Neuronal stem cell (in vitro differentiated cells): ENCODE measurements around the gene FAM53C.

Source experiments
- DNase-seq: peaks from one replicate; pipeline ENCODE4 v3.0.0-alpha.2; 2013; ENCODE audit warnings: low spot score
- H2AFZ ChIP-seq: one replicate; pipeline ENCODE4 v1.6.1; 2013; ENCODE audit warnings: mild to moderate bottlenecking, low read length, inconsistent platforms
- H2AK5ac ChIP-seq: 2 replicates; pipeline ENCODE4 v1.6.1; 2013; ENCODE audit warnings: low read depth, mild to moderate bottlenecking, inconsistent platforms, low read length, moderate library complexity, mixed read lengths
- H2BK120ac ChIP-seq: 2 replicates; pipeline ENCODE4 v1.6.1; 2013; ENCODE audit warnings: low read depth, mild to moderate bottlenecking, inconsistent platforms, low read length, moderate library complexity, mixed read lengths
- H2BK12ac ChIP-seq: one replicate; pipeline ENCODE4 v1.6.1; 2013; ENCODE audit warnings: low read length, inconsistent platforms
- H2BK15ac ChIP-seq: 2 replicates; pipeline ENCODE4 v1.6.1; 2013; ENCODE audit warnings: mild to moderate bottlenecking, low read length, inconsistent platforms, mixed read lengths
- H2BK5ac ChIP-seq: one replicate; pipeline ENCODE4 v1.6.1; 2013; ENCODE audit warnings: inconsistent platforms, mild to moderate bottlenecking, low read length, moderate library complexity
- H3K14ac ChIP-seq: one replicate; pipeline ENCODE4 v1.6.1; 2013; ENCODE audit warnings: low read length, inconsistent platforms
- H3K18ac ChIP-seq: 2 replicates; pipeline ENCODE4 v1.6.1; 2013; ENCODE audit warnings: low read length, inconsistent platforms
- H3K23ac ChIP-seq: 2 replicates; pipeline ENCODE4 v1.6.1; 2013; ENCODE audit warnings: low read depth, mild to moderate bottlenecking, mixed read lengths, low read length, inconsistent platforms; ENCODE audit not compliant: poor library complexity
- H3K27ac ChIP-seq: replicated peaks from 3 replicates; pipeline ENCODE4 v1.5.1; 2013; ENCODE audit warnings: low read length, inconsistent platforms
- H3K27me3 ChIP-seq, 3 experiments: 2 replicates each; pipeline ENCODE4 v1.6.1; 2013; ENCODE audit warnings: low read length in 3 of 3, mild to moderate bottlenecking in 2 of 3, inconsistent platforms in 1 of 3, low read depth in 1 of 3, mixed read lengths in 1 of 3, moderate library complexity in 1 of 3; ENCODE audit not compliant: control insufficient read depth in 3 of 3, insufficient read depth in 3 of 3
- H3K36me3 ChIP-seq, 2 donors: replicated peaks in 1 of 2; 2 replicates each; pipeline ENCODE4 v1.6.1; 2013; ENCODE audit warnings: low read length in 2 of 2; ENCODE audit not compliant: control insufficient read depth in 2 of 2, insufficient read depth in 2 of 2
- H3K4ac ChIP-seq: 2 replicates; pipeline ENCODE4 v1.6.1; 2013; ENCODE audit warnings: inconsistent platforms, mild to moderate bottlenecking, low read length, moderate library complexity
- H3K4me1 ChIP-seq, 2 donors: 1 replicate in 1 of 2; 2 replicates in 1 of 2; pipeline ENCODE4 v1.6.1; 2013; ENCODE audit warnings: low read length in 2 of 2, low read depth in 1 of 2; ENCODE audit not compliant: control insufficient read depth in 2 of 2, insufficient read depth in 1 of 2
- H3K4me2 ChIP-seq: one replicate; pipeline ENCODE4 v1.6.1; 2013; ENCODE audit warnings: mild to moderate bottlenecking, low read length, inconsistent platforms; ENCODE audit not compliant: insufficient read depth, poor library complexity, severe bottlenecking
- H3K4me3 ChIP-seq, 2 donors: 2 replicates each; pipeline ENCODE4 v1.5.1; 2013; ENCODE audit warnings: low read length in 2 of 2, mild to moderate bottlenecking in 2 of 2, inconsistent platforms in 1 of 2, moderate library complexity in 1 of 2
- H3K79me1 ChIP-seq: one replicate; pipeline ENCODE4 v1.6.1; 2013; ENCODE audit warnings: low read depth, mild to moderate bottlenecking, inconsistent platforms, low read length, moderate library complexity
- H3K9ac ChIP-seq: one replicate; pipeline ENCODE4 v1.6.1; 2013; ENCODE audit warnings: mild to moderate bottlenecking, low read depth, low read length, inconsistent platforms; ENCODE audit not compliant: poor library complexity
- H3K9me3 ChIP-seq, 2 donors: replicated peaks in 1 of 2; 2 replicates each; pipeline versions ENCODE3 to v1.6.1; 2013; ENCODE audit warnings: low read length in 2 of 2, mild to moderate bottlenecking in 2 of 2, inconsistent platforms in 1 of 2, low read depth in 1 of 2, mixed read lengths in 1 of 2, moderate library complexity in 1 of 2; ENCODE audit not compliant: control insufficient read depth in 2 of 2, insufficient read depth in 1 of 2
- H4K8ac ChIP-seq: one replicate; pipeline ENCODE4 v1.6.1; 2013; ENCODE audit warnings: low read depth, mild to moderate bottlenecking, inconsistent platforms, low read length, moderate library complexity
- H4K91ac ChIP-seq: one replicate; pipeline ENCODE4 v1.6.1; 2013; ENCODE audit warnings: low read length, low read depth, mild to moderate bottlenecking, inconsistent platforms; ENCODE audit not compliant: poor library complexity
- WGBS, 2 donors: extraction: QIAGEN DNeasy Blood & Tissue Kit; methylation state at CpG; one replicate each; pipeline ENCODE4 v1.1.7; 2013; ENCODE audit warnings: missing lambda C conversion rate in 2 of 2, mixed read lengths in 1 of 2; ENCODE audit not compliant: insufficient read length in 2 of 2, insufficient replicate concordance in 1 of 2; ENCODE audit errors: extremely low coverage in 2 of 2; 5-methylcytosine and 5-hydroxymethylcytosine counted together

The FAM53C gene

DNA sequence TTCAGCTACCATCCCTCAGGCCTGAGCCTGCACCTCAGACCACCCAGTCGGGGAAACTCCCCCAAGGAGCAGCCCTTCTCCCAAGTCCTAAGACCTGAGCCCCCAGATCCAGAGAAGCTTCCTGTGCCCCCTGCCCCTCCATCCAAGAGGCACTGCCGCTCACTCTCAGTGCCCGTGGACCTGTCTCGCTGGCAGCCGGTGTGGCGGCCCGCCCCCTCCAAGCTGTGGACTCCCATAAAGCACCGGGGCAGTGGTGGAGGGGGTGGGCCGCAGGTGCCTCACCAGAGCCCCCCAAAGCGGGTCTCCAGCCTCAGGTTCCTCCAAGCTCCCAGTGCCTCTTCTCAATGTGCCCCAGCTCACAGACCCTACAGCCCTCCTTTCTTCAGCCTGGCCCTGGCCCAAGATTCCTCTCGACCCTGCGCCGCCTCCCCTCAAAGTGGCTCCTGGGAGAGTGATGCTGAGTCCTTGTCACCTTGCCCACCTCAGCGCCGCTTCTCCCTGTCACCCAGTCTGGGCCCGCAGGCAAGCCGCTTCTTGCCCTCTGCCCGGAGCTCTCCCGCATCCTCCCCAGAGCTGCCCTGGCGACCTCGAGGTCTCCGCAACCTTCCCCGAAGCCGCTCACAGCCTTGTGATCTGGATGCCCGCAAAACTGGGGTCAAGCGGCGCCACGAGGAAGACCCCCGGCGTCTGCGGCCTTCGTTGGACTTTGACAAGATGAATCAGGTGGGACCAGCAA is 7.0 kb downstream of the FAM53C start:
- Histone ChIP-seq H3K14ac (no peak overlapping the region), H3K36me3 (peaks cover 57 to 96% of the 10 kb centered on the region in 2 donors), H2AK5ac (no peak overlapping the region), H2BK5ac (no peak overlapping the region), H3K9me3 (no peaks in the 10 kb centered on the region), H3K4ac (no peak overlapping the region), H2BK120ac (no peak overlapping the region), H2BK15ac (no peak overlapping the region), H4K8ac (no peak overlapping the region), H3K18ac (no peak overlapping the region), H2BK12ac (no peak overlapping the region), H3K23ac (no peak overlapping the region), H3K9ac (no peak overlapping the region), H4K91ac (no peak overlapping the region), H3K27ac (no peak overlapping the region), H3K27me3 (no peaks in the 10 kb centered on the region), H3K4me3 (no peak overlapping the region), H3K79me1 (peaks cover 2% of the 10 kb centered on the region), H2AFZ (no peak overlapping the region), H3K4me1 (no peaks in the 10 kb centered on the region), H3K4me2 (no peak overlapping the region)
- no CpG with 5 or more reads among the region's 32 CpGs for WGBS, 2 donors
- DNase-seq = no peak

DNA sequence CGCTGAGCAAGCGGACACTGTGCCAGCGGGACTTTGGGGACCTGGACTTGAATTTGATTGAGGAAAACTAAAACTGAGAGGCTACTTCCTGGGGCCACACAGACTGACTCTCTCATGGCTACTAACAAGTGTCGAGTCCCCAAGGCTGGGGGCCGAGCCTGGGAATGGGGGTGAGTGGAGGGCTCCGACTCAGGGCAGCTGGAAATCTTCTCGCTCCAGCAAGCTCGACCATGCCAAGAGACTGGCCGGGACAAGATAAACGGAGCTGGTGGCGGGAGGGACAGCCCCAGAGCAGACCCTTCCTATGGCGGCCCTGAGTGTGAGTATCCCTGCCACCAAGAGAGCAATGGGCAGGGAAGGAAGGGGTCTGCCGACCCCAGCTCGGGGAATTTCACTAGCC is 8.8 kb downstream of the FAM53C start:
- WGBS, 2 donors = no CpG with 5 or more reads among the region's 14 CpGs

DNA sequence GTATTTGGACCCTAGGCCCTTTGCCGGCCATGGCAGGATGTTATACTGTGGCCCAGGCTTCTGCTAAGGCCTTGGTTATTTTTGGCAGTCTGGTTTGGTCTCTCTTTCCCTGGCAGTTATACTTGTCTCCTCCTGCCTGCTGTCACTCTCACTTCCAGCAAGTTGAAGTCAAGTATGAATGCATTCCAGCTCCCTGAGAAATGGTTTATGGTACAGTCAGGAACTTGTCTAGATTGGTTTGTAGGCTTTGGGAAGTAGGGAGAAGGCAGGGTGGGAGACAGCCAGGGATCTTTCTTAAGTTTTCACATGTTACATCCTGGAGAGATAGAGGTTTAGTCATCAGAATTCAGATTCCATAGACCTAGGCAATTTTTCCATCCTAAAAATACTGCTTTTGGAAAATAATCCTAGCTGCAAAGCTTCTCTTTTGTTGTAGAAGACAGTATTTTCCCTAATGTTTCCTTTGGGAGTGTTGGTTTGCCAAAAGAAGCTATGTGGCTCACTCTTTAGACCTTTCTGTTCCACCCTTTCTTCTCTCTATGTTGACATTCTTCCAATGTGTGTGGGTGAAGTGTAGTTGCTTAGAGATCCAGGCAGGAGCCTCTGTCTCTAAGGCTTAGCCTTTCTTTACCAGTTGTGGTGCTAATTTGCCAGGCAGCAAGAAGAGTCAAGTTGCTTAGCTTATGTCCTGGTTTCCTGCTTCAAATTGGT is 11.9 kb downstream of the FAM53C start:
- no peak for DNase-seq
- Histone ChIP-seq H2AK5ac (no peak overlapping the region), H4K91ac (no peak overlapping the region), H4K8ac (no peak overlapping the region), H3K36me3 (peaks cover 43 to 58% of the 10 kb centered on the region in 2 donors), H3K4ac (no peak overlapping the region), H3K4me2 (no peak overlapping the region), H3K4me3 (no peak overlapping the region), H3K4me1 (peaks cover 4 to 7% of the 10 kb centered on the region in 2 donors), H3K14ac (no peak overlapping the region), H3K18ac (no peak overlapping the region), H3K27ac (no peak overlapping the region), H3K23ac (no peak overlapping the region), H3K9ac (no peak overlapping the region), H3K79me1 (peaks cover 3% of the 10 kb centered on the region), H2BK120ac (no peak overlapping the region), H2BK5ac (no peak overlapping the region), H3K27me3 (no peaks in the 10 kb centered on the region), H3K9me3 (peaks cover 3 to 8% of the 10 kb centered on the region in 2 donors), H2BK15ac (no peak overlapping the region), H2AFZ (no peak overlapping the region), H2BK12ac (no peak overlapping the region)
- no CpG with 5 or more reads among the region's 1 CpG for WGBS, 2 donors

More for the DNA sequence above, 8.8 kb downstream of the FAM53C start:
- Histone ChIP-seq H3K23ac (no peak overlapping the region), H2BK120ac (no peak overlapping the region), H2AK5ac (no peak overlapping the region), H3K27me3 (no peaks in the 10 kb centered on the region), H4K91ac (no peak overlapping the region), H3K4me2 (no peak overlapping the region), H3K14ac (no peak overlapping the region), H3K18ac (no peak overlapping the region), H3K79me1 (peaks cover 2% of the 10 kb centered on the region), H3K4me3 (no peak overlapping the region), H2BK5ac (no peak overlapping the region), H3K4ac (no peak overlapping the region), H3K36me3 (peaks cover 52 to 85% of the 10 kb centered on the region in 2 donors), H2BK15ac (no peak overlapping the region), H2AFZ (no peak overlapping the region), H4K8ac (no peak overlapping the region), H3K27ac (no peak overlapping the region), H3K4me1 (no peaks in the 10 kb centered on the region), H2BK12ac (no peak overlapping the region), H3K9ac (no peak overlapping the region), H3K9me3 (peaks cover under 1 to 4% of the 10 kb centered on the region in 2 donors)
- DNase-seq = no peak

DNA sequence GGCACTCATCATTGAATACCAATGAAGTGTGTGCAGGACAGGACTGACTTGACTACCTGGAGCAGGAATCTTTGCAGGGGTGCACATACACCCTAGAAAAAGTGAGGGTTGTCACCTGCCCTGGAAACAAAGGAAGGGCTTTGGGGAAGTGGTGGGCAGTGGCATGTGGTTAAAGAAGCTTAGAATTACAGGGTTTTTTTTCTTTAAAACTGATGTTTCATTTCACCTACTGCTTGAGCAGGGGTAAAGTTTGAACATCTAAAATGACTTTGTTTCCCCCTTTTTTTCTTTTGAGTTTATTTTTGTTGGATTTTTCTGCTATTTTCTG is 12.5 kb downstream of the FAM53C start:
- H4K8ac ChIP-seq = no peak overlapping the region
- DNase-seq = no peak
- H3K23ac ChIP-seq = no peak overlapping the region
- H3K36me3 ChIP-seq = peaks cover 39 to 53% of the 10 kb centered on the region in 2 donors
- no peak overlapping the region for H2BK5ac ChIP-seq
- H3K79me1 ChIP-seq = peaks cover 3% of the 10 kb centered on the region
- H4K91ac ChIP-seq = no peak overlapping the region
- no peak overlapping the region for H2BK12ac ChIP-seq
- no peaks in the 10 kb centered on the region for H3K27me3 ChIP-seq
- H3K14ac ChIP-seq = no peak overlapping the region
- peaks cover 5 to 7% of the 10 kb centered on the region in 2 donors for H3K4me1 ChIP-seq
- no peak overlapping the region for H3K4me3 ChIP-seq
- no peak overlapping the region for H3K9ac ChIP-seq
- H3K9me3 ChIP-seq = peaks cover 3 to 8% of the 10 kb centered on the region in 2 donors
- no peak overlapping the region for H2AFZ ChIP-seq
- H3K18ac ChIP-seq = no peak overlapping the region
- no peak overlapping the region for H3K4me2 ChIP-seq
- H2BK15ac ChIP-seq = no peak overlapping the region
- no peak overlapping the region for H2BK120ac ChIP-seq
- no peak overlapping the region for H2AK5ac ChIP-seq
- H3K27ac ChIP-seq = no peak overlapping the region
- H3K4ac ChIP-seq = no peak overlapping the region
